Ovary (tissue), 3 donors: Measurements from ENCODE around the gene MORF4L1.

ENCODE experiments used
- POLR2A ChIP-seq: fragments of 450-650 bp; IDR thresholded peaks from one replicate; pipeline ENCODE4 v1.6.1; 2017; ENCODE audit warnings: antibody characterized with exemption, mild to moderate bottlenecking, moderate library complexity
- TF ChIP-seq, protein P1 (sequence below), 3 donors: fragments of 450-650 bp in 2 of 3; fragments of 200-600 bp in 1 of 3; IDR thresholded peaks; one replicate each; pipeline versions ENCODE4 v1.5.1 to v1.8.0; 2016 to 2022; ENCODE audit warnings: antibody characterized with exemption in 3 of 3, mild to moderate bottlenecking in 1 of 3
- donor health status: DM: no; HTN: no; CAD: no.

GRCh38 chr15:78872155-78872971 is at the start of gene MORF4L1:
- TF ChIP-seq, protein P1, sequence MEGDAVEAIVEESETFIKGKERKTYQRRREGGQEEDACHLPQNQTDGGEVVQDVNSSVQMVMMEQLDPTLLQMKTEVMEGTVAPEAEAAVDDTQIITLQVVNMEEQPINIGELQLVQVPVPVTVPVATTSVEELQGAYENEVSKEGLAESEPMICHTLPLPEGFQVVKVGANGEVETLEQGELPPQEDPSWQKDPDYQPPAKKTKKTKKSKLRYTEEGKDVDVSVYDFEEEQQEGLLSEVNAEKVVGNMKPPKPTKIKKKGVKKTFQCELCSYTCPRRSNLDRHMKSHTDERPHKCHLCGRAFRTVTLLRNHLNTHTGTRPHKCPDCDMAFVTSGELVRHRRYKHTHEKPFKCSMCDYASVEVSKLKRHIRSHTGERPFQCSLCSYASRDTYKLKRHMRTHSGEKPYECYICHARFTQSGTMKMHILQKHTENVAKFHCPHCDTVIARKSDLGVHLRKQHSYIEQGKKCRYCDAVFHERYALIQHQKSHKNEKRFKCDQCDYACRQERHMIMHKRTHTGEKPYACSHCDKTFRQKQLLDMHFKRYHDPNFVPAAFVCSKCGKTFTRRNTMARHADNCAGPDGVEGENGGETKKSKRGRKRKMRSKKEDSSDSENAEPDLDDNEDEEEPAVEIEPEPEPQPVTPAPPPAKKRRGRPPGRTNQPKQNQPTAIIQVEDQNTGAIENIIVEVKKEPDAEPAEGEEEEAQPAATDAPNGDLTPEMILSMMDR (IDR thresholded peaks at IDR 0.05) = no peak
- TF ChIP-seq POLR2A = peak; percentile 71
